NCI-H1105 (cell line): ENCODE results near the gene CFAP410.

Experiments used
- DNase-seq: peaks from one replicate; lab custom pipeline; 2025; lab: John Stamatoyannopoulos, UW

CFAP410 gene

DNA sequence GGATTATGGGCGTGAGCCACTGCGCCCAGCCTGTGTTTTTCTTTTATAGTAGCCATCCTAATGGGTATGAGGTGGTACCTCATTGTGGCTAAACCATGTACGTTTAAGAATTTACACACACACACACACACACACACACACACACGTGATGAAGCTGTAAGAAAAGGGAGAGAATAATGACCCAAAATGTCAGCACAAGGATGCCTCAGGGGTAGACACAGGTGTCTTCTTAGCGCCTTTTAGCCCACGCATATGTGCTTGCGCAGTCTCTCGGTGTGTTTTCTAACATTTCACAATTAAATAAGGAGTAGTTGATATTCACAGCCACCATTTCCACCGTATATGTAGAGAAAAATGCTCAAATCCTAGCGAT lies 40.1 kb downstream of the CFAP410 start:
- DNase-seq: no peak

DNA sequence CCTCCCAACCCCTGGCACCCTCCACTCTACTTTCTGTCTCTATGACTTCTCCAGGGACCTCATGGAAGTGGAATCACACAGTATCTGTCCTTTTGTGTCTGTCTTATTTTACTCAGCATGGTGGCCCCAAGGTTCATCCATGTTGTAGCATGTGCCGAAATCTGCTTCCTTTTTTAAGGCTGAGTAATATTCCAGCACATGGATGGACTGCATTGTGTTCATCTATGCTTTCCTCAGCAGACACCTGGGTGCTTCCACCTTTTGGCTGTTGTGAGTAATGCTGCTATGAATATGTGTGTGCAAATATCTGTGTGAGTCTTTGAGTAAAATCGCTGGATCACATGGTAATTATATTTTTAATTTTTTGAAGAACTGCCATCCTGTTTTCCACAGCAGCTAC lies 40.9 kb downstream of the CFAP410 start:
- DNase-seq: no peak

DNA sequence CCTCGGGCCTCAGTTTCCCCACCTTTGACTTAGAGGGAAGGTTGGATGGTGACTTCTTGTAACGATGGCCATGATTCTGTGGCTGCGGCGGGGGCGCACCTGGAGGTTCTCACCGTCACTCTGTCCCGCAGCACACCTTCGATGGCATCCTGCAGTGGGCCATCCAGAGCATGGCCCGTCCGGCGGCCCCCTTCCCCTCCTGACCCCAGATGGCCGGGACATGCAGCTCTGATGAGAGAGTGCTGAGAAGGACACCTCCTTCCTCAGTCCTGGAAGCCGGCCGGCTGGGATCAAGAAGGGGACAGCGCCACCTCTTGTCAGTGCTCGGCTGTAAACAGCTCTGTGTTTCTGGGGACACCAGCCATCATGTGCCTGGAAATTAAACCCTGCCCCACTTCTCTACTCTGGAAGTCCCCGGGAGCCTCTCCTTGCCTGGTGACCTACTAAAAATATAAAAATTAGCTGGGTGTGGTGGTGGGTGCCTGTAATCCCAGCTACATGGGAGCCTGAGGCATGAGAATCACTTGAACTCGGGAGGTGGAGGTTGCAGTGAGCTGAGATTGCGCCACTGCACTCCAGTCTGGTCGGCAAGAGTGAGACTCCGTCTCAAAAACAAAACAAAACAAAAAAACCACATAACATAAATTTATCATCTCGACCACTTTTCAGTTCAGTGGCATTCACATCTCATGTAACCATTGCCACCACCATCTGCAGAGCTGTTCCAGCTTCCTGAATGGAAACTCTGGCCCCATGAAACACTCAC lies 41.5 kb downstream of the CFAP410 start:
- peak; percentile 61 for DNase-seq

DNA sequence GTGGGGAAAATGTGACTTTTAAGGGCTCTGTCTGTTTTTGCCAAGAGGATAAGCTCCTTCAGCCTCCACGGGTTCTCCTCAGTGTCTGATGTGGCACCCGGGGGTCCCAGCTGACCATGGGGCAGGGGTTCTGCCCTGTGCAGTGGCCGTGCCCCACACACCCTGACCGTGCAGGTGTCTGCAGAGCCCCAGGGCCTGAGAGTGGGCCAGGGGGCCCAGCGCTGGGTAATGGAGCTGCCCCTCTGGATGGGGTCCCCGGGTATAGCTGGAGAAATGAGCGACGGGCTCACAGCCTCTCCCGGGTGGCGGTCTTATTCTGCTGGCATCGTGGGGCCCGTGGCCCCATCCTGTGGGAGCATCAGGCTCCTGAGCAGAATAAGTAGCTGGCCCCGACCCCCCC lies 42.3 kb downstream of the CFAP410 start:
- no peak for DNase-seq

DNA sequence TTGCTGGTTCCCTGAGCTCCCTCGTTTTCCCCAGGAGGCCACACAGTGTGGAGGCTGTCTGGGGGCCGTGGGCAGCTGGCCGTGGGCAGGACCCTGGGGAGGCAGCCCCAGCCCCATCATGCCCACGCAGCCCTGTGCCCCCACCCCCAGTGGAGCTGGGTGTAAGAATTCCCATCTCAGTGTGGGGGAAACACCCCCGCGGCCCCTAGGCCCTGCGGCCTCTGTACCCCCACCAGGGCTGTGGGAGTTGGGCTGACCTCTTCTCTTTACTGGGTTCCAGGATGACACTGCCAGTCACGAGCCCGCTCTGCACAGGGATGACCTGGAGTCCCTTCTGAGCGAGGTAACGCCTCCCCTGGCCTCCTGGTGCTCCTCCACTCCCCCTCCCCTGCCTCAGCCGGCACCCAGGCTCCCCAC lies 43.1 kb downstream of the CFAP410 start:
- DNase-seq: no peak

DNA sequence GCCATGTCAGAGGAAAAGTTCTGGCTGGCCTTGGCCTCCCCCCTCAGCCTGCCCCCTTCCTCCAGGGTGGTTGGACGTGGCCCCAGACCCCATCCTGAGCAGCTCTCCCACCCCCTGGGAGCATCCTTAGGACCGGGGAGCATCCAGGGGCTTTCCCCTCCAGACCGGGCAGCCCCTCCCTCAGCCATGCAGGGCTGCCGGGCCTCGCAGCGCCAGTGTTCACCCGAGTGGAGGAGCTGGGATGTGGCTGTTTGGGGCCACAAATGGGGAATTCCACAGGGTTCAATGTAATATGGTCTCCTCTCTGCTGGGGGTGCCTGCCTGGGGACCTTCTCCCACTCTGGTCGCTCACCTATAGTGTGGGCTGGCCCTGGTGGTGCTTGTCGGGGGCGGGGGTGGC lies 43.5 kb downstream of the CFAP410 start:
- no peak for DNase-seq

DNA sequence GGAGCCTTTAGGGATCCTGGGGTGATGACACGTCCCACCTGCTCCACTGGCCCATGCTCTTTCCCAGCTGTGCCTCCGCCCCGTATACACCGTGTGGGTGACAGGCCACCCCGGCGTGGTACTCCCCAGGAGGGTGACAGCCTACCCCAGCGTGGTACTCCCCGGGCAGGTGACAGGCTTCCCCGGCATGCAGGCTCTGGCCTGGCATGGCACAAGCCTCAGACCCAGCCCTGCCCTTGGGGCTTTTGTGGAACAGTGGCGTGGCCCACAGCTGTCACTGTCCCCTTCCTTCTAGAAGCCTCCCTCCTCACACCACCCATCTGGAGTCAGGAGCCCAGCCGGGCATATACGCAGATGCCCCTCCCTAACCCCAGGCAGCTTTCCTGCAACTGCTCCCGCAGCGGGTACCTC lies 44.0 kb downstream of the CFAP410 start:
- no peak for DNase-seq

DNA sequence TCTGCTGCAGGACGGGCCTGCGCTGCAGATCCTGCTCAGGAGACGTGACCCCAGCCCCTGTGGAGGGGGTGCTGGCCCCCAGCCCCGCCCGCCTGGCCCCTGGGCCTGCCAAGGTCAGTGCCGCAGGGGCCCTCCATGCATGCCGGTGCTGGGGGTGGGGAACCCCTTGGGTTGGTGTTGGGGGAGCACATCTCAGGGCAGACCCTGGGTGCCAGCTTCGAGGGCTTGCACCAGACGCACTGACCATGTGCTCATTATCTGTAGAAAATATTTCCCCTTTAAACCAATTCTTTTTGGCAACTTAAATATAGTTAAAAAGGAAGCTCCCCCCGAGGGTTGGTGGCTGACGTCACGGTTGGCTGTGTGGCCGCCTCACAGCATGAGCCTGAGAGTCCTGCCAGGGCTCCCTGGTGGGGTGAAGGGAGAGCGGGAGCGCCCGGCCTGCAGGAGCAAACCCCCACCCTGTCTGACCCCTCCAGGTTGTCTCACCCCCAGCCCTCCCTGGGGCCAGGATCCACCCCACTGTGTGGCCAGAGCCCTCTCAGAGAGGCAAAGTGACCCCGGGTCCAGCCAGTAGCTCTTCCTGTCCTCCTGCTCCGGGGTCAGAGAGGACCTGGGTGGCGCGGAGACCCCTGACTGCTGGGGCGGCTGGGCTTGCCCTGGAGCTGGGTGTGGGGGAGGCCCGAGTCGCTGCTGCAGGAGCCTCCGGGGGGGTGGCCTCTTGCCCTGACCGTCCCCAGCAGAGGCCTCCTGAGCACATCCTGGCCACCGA lies 44.6 kb downstream of the CFAP410 start:
- no peak for DNase-seq

DNA sequence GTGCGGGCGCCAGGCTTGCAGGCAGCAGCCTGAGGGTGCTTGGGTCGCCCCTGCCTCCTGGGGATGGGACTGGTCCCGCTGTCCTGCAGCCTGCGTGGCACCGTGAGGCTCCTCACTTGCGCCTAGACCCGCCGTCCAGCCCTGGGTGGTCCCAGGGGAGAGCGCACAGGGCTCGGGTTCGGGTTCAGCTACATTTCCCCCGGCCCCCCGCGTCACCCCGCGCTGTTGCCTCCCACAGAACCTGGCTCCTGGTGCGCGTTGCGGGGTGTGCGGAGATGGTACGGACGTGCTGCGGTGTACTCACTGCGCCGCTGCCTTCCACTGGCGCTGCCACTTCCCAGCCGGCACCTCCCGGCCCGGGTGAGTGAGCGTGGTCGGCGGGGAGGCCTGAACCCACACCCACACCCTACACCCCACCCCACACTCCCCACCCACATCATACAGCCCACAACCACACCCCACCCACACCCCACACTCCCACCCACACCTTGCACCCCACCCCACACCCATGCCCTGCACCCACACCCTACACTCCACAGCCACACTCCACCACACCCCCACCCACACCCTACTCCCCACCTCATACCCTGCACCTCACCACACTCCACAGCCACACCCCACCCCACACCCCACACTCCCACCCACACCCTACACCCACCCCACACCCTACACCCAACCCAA lies 45.5 kb downstream of the CFAP410 start:
- no peak for DNase-seq

DNA sequence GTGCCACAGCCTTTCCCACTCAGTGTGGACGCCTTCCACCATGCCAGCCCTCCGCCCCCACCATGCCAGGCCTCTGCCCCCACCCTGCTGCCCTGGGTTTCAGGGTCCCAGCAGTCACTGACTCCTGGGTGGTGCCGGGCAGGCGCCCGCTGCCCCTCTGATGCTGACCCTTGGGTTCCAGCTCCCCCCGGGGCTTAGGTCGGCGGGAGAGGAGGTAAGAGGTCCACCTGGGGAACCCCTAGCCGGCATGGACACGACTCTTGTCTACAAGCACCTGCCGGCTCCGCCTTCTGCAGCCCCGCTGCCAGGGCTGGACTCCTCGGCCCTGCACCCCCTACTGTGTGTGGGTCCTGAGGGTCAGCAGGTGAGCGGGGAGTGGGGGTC lies 46.4 kb downstream of the CFAP410 start:
- DNase-seq: no peak

DNA sequence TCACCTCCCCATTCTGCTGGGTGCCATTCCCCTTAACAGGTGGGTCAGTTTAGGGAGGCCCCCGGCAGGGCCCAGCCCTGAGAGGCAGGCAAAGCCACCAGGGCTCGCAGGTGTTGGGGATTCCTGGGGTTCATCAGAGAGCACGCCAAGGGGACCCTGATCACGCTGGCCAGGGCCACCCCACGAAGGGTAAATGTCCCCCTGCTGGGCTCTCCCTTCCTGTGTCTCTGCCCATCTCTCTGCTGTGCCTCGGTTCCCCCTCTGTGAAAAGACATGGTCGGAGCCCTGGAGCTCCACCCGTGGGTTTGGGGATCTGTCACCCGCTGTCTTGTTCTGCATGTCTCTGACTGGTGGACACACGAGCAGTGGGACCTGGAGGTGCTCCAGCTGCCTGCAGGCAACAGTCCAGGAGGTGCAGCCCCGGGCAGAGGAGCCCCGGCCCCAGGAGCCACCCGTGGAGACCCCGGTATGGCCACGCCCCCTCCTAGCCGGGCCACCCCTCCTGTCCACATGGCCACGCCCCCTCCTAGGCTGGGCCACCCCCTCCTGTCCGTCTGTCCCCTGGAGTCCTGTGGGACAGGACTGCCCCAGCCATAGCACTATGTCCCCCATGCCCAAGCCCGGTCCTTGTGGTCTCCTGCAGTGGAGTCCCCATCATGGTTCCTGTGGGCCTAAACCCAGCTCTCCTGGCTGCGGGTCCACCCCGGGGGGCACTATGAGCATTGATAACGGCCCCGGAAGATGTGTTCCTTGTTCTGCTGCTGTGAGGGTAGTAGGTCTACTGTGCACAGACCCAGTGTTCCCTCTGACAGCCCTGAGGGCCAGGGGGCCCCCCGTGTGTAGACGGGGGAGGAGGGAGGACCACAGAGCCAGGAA lies 47.0 kb downstream of the CFAP410 start:
- DNase-seq: no peak

DNA sequence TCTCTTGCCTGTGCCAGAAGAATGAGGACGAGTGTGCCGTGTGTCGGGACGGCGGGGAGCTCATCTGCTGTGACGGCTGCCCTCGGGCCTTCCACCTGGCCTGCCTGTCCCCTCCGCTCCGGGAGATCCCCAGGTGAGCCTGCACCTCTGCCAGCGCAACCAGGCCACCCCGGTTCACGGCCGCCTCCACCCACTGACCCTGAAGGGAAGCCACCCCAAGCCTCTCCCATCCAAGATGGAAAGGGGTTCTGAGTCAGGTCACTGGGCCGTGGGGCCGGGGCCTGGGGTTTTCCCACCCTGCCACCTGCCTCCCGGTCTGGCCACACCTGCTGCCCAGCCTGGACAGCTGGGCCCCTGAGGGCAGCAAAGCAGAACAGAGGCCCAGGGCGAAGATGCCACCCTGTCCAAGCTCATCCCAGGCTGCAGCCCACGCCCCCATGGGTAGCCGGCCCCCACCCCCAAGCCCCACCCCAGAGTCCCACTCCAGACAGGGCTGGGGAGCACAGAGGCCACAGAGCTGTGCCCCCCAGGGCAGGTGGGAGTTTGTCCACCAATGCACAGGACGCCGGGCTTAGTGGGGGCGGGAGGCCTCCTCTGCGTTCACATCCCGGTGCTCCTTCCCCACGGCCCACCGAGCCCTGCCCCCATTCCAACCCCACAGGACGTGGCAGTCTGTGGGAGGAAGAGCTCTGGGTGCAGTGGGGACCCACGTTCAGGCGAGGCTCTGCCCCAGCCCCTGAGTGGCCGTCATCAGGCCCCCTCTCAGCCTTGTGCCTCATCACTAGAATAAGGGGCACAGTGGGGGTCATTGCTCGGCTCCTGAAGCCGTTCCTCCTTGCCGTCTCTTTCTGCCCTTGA lies 47.9 kb downstream of the CFAP410 start:
- DNase-seq: no peak

DNA sequence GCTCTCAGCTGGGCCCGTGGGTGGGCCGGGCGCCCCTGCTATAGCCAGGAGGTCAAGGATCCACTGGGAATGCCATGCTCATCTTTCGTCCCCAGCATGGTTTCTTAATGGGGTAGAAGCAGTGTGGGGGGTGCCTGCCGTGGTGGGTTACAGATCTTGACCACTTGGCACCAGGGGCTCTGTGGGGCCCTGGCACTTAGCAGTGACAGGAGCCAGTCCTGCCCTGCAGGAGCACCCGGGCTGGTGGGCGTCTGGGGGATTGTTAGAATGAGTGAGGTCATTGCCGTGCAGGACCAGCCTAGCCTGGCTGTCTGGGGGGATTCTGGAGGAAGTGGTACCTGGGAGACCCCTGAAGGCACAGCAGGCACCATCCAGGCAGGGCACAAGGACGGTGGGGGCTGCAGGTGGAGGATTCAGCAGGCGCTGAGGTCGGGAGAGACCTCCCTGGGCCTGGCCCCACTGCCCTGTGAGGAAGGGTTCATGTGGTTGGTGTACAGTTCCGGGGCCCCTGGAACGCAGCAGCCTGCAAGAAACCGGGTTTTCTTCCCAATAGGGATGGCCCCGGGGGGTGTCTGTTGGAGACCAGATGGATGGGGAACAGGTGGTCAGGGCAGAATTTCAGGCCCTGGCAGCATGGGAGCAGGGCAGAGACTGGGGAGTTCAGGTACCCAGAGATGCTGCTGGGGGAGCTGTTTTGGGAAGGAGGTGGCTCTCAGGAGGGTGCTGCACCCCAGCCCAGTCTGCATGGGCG lies 48.7 kb downstream of the CFAP410 start:
- DNase-seq: no peak

DNA sequence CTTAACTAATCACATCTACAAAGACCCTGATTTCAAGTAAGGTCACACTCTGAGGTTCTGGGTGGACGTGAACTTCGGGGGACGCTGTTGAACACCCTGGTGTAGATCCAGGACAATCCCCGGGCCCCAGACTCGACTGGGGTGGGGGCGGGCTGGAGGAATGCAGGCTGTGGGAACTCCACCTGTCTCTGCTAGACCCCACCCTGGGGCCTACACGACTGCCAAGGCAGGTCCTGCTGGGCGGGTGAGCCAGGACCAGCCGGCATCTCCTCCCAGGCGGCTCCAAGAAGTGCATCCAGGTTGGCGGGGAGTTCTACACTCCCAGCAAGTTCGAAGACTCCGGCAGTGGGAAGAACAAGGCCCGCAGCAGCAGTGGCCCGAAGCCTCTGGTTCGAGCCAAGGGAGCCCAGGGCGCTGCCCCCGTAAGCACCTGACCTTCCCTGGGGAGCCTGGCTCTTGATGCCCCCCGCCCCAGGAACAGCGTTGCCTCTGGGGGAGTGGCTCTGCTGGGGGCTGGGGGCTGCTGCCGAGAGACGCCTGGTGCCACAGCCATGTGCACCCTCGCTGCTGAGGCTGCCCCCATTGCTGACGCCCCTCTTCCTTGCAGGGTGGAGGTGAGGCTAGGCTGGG lies 49.7 kb downstream of the CFAP410 start:
- no peak for DNase-seq

DNA sequence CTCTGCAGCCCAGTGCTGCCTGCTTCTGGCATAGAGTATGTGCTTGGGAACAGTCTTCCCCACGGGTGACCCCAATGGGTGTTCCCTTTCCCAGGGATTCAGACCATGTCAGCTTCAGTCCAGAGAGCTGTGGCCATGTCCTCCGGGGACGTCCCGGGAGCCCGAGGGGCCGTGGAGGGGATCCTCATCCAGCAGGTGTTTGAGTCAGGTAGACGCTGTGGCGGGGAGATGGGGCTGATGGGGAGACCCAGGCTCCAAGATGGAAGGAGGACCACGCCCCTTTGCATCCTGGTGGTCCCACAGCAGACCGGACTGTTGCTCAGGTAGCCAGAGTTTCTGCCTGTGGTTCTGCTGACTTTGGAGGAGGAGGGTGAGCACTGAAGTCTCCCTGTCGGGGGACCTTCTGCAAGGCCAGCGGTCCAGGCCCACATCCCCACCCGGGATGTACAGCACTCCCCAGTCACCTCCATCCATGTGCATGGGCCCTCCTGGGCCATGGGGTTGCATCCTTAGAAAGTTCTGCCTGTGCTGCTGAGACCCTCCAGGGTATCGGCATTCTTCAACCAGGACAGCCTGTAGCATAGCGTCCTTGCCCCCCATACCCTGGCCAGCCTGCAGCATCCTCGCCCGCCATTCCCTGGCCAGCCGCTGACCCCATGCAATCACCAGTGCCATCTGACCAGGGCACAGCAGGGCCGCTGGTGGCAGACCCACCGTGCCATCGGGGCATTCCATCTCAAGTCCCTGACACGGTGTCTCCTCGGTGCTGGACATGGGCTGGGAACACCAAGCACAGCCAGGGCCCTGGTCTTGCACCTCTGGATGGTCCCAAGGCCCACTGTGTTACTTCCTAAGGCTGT lies 50.7 kb downstream of the CFAP410 start:
- DNase-seq: no peak

DNA sequence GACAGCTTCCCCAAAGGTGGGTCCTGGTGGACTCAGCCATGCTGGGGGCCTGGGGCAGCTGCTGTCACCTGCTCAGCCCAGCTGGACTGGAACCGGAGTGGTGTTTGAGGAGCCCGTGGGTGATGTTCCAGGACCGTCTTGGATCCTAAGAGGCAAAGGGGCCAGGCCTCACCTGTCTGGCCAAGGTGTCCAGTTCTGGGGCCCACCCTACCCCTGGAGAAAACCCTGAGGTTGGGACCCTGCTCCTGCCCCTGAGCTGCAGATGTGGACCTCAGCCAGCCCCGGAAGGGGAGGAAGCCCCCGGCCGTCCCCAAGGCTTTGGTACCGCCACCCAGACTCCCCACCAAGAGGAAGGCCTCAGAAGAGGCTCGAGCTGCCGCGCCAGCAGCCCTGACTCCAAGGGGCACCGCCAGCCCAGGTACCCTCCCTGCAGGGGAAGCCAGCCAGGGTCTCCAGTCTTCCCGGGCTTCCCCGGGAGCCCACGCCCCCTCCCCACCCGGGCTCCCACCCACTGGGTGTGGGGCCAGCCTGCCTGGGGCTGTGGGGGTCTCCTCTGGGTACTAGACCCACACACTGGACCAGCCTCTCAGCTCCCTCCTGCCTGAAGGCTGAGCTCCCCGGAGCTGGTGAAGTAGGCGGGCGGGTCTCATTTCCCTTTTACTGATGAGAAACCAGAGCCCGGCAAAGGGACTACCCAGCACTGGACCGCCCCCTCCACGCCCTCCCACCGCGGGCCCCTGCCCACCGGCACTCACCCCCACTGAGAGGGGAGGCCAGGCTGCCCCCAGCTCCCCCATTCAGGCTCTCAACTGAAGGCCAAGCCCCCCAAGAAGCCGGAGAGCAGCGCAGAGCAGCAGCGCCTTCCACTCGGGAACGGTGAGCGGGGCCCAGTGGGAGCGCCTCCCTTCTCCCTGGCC lies 52.2 kb downstream of the CFAP410 start:
- no peak for DNase-seq

DNA sequence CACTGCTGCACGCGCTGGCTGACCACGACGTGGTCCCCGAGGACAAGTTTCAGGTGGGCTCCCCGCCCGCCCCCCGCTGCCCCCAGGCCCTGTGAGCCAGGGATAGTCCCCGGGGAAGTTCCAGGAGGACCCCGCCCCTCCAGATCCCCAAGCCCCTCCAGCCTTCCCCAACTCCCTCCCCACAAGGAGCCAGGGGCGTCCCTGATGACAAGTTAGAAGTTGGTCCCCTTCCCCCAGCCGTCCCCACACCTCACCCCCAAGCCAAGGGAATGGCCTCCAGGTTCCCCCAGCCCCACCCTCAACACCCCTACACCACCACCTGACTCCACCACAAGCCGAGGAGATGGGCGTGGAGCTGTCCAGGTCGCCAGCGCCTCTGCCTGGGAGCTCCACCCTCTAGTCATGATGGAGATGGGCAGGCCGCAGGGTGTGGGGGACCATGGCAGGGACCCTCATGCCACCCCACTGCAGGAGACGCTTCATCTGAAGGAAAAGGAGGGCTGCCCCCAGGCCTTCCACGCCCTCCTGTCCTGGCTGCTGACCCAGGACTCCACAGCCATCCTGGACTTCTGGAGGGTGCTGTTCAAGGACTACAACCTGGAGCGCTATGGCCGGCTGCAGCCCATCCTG lies 53.0 kb downstream of the CFAP410 start:
- DNase-seq: no peak
